NB4 (cell line): Measurements from ENCODE around the gene CDC25A.
"Not testable (repeated sequence)": the region's sequence is repeated elsewhere in the genome, so short reads cannot be mapped to it uniquely, and the experiment has no call there.

Experiments used
- CTCF ChIP-seq: IDR thresholded peaks from one replicate; pipeline ENCODE4 v1.5.1; 2012; ENCODE audit warnings: low read depth, low read length
- MAX ChIP-seq: IDR thresholded peaks from 2 replicates; pipeline ENCODE4 v1.6.1; 2011; ENCODE audit warnings: low read depth, low read length
- MYC ChIP-seq: IDR thresholded peaks from 2 replicates; pipeline ENCODE4 v1.6.1; 2011; ENCODE audit warnings: low read depth, low read length
- POLR2A ChIP-seq: IDR thresholded peaks from 2 replicates; pipeline ENCODE4 v1.6.1; 2011; ENCODE audit warnings: mild to moderate bottlenecking; ENCODE audit not compliant: insufficient read length; ENCODE audit errors: extremely low read depth

GRCh38 chr3:48210534-48210933 lies 22.3 kb upstream of the CDC25A start:
- TF ChIP-seq CTCF, POLR2A, MAX, MYC: not testable (repeated sequence)
